ENCODE data around the gene ATP2B3. TPM values are rescaled to one million over a fixed set of nuclear protein-coding genes. Genes with fewer than 3 reads are reported as not detected.

Gene ATP2B3
- polyA plus RNA-seq, 1 experiment: 0.02 TPM

DNA sequence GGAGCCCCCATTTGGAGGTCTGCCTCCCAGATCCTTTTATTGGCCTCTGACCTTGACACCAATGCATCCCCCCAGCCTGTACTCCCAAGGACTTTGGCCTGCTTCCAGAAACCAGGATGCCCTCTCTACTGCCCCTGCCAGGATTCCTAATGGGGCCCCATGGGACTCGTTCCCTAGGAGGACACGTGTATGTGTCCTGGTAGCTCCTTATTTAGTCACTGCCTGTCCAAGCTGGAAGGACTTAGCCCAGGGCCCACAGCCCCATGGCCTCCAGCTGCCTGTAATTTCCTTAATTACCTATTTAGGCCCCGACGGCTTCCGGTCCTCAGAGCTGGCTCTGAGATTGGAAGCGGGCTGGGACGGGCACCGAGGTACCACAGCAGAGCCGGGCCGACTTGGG is 9.4 kb downstream of the ATP2B3 start:
- H3K36me3 ChIP-seq (ENCODE audit: control insufficient read depth, insufficient read depth, low read length): no peaks in the 10 kb centered on the region
- CTCF ChIA-PET: interaction anchor here (0.6 to 5.7 kb wide), 3 partner anchors 13 to 104 kb away, joined by 3 to 27 read pairs (median 3); no protein-coding TSS in a partner anchor
- H3K4me3 ChIP-seq (ENCODE audit: low read depth, low read length): no peak overlapping the region
- DNase-seq (ENCODE audit: low read depth): no peak
- POLR2A ChIA-PET: no interaction called here
- H3K27me3 ChIP-seq (ENCODE audit: control insufficient read depth, insufficient read depth, low read length): peaks cover 9% of the 10 kb centered on the region; the same call in 1 of the 2 replicates
- TF ChIP-seq, protein P1, sequence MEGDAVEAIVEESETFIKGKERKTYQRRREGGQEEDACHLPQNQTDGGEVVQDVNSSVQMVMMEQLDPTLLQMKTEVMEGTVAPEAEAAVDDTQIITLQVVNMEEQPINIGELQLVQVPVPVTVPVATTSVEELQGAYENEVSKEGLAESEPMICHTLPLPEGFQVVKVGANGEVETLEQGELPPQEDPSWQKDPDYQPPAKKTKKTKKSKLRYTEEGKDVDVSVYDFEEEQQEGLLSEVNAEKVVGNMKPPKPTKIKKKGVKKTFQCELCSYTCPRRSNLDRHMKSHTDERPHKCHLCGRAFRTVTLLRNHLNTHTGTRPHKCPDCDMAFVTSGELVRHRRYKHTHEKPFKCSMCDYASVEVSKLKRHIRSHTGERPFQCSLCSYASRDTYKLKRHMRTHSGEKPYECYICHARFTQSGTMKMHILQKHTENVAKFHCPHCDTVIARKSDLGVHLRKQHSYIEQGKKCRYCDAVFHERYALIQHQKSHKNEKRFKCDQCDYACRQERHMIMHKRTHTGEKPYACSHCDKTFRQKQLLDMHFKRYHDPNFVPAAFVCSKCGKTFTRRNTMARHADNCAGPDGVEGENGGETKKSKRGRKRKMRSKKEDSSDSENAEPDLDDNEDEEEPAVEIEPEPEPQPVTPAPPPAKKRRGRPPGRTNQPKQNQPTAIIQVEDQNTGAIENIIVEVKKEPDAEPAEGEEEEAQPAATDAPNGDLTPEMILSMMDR (IDR thresholded peaks at IDR 0.05; ENCODE audit: insufficient read depth, low read depth, low read length): no peak

DNA sequence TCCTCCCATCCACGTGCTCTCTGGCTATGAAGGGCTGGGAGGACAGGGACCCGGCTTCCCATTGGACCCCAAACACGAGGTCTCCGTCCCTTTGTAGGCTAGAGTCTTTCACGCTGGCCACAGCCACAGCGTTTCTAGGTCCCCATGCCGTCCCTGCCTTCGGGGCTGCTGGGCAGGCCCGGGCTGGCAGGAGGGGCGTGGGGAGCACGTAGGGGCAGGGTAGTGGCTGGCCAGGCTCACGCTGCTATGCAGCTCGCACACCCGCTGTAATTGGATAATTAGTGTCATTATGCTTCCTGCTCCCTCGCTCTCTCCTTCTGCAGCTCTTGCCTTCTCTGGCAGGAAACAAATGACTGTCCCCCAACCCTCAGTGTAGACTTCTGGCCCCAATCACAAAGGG is 9.8 kb downstream of the ATP2B3 start:
- Histone ChIP-seq H3K27me3 (ENCODE audit: control insufficient read depth, insufficient read depth, low read length) (peaks cover 9% of the 10 kb centered on the region; the same call in 1 of the 2 replicates), H3K4me3 (ENCODE audit: low read depth, low read length) (no peak overlapping the region), H3K36me3 (ENCODE audit: control insufficient read depth, insufficient read depth, low read length) (no peaks in the 10 kb centered on the region)
- CTCF ChIA-PET: interaction anchor here (0.6 to 5.7 kb wide), 3 partner anchors 12 to 104 kb away, joined by 3 to 27 read pairs (median 3); no protein-coding TSS in a partner anchor
- POLR2A ChIA-PET: no interaction called here
- DNase-seq (ENCODE audit: low read depth): no peak
- TF ChIP-seq, protein P1 (IDR thresholded peaks at IDR 0.05; ENCODE audit: insufficient read depth, low read depth, low read length): no peak

DNA sequence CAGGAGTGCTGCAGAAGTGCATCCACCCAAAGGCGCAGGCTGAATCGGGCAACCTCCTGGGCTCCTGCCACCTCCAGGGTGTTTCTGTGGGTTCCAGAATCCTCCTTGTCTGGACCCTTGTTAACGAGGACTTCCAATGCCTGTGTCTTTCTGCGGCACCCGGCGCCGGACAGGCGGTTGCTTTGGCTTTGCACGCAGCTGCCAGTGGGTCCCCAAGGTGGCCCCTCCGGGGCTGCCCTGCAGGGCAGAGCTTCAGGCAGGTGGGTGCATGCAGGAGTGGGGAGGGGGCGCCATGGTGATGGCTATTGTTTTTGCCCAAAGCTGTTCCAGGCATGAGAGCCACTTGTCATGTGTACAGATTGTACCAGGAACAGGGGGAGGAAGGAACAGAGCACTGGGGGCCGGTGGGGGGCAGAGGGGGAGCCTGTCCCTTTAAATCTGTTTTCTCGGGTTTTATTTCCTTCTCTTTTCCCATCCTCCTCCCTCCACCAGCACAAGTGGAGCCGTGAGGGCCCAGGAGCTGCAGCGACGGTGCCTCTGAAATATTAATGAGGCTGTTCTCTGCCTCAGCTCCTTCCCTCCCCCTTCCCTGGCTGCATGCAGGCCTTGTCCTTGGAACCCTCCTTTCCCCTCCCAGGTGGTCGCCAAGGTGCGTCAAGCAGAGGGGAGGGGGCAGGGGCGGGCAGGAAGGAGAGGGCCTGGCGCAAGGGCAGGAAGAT is 13.1 kb downstream of the ATP2B3 start:
- POLR2A ChIA-PET: no interaction called here
- CTCF ChIA-PET: interaction anchor here (5.7 kb wide), 1 partner anchor 9 kb away, joined by 27 read pairs; no protein-coding TSS in a partner anchor

DNA sequence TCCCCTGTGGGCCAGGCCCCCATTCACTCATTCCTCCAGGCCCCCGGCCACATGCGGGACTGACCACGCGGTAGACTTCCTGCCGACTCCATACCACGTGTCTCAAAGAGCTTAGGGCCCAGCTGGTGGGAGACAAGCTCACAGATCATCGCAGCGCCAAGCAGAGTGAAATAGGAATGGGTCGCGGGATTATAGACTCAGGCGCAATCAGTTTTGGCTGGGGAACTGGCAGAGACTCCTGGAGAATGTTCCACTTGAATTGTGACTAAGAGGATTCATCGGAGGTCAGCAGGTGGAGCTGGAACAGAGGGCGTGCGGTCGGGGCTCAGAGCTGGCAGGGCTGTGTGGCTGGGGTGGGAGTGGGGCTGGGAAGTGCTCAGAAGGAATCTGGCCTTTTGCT is 15.6 kb downstream of the ATP2B3 start:
- ChIA-PET POLR2A (no interaction called here), CTCF (no interaction called here)
- TF ChIP-seq, protein P1 (IDR thresholded peaks at IDR 0.05; ENCODE audit: insufficient read depth, low read depth, low read length): no peak
- H3K4me3 ChIP-seq (ENCODE audit: low read depth, low read length): no peak overlapping the region
- H3K36me3 ChIP-seq (ENCODE audit: control insufficient read depth, insufficient read depth, low read length): no peaks in the 10 kb centered on the region
- no peak for DNase-seq (ENCODE audit: low read depth)
- no peaks in the 10 kb centered on the region; the same call in 1 of the 2 replicates for H3K27me3 ChIP-seq (ENCODE audit: control insufficient read depth, insufficient read depth, low read length)

More for the DNA sequence above, 13.1 kb downstream of the ATP2B3 start:
- Histone ChIP-seq H3K36me3 (ENCODE audit: control insufficient read depth, insufficient read depth, low read length) (no peaks in the 10 kb centered on the region), H3K27me3 (ENCODE audit: control insufficient read depth, insufficient read depth, low read length) (peaks cover 9% of the 10 kb centered on the region; the same call in 1 of the 2 replicates), H3K4me3 (ENCODE audit: low read depth, low read length) (no peak overlapping the region)
- TF ChIP-seq, protein P1 (IDR thresholded peaks at IDR 0.05; ENCODE audit: insufficient read depth, low read depth, low read length): no peak
- DNase-seq (ENCODE audit: low read depth): no peak

DNA sequence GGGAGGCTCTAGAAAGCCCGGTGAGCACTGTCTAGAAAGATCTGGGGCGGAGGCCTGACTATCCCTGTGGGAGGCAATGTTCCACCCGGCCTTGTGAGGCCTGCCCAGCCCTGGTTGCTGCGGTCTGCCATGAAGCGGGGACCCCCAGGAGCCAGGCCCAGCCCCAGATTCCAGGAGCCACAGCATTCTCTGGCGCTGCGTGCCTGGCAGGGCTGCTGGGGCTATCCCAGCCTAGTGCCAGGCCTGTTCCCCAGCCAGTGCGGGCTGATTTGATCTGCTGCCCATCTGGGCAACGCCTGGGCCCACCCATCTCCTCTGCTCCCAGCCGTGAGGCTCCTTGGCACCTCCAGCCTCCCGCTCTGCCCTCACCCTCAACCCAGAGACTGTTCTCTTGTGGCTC is 19.6 kb downstream of the ATP2B3 start:
- TF ChIP-seq, protein P1 (IDR thresholded peaks at IDR 0.05; ENCODE audit: insufficient read depth, low read depth, low read length): no peak
- POLR2A ChIA-PET: no interaction called here
- CTCF ChIA-PET: interaction anchor here (4.3 kb wide), 1 partner anchor 132 kb away, joined by 52 read pairs; no protein-coding TSS in a partner anchor

More for the DNA sequence above, 19.6 kb downstream of the ATP2B3 start:
- no peak overlapping the region for H3K4me3 ChIP-seq (ENCODE audit: low read depth, low read length)
- no peaks in the 10 kb centered on the region; the same call in 1 of the 2 replicates for H3K27me3 ChIP-seq (ENCODE audit: control insufficient read depth, insufficient read depth, low read length)
- no peak for DNase-seq (ENCODE audit: low read depth)
- no peaks in the 10 kb centered on the region for H3K36me3 ChIP-seq (ENCODE audit: control insufficient read depth, insufficient read depth, low read length)
